GM18519 (cell line): ENCODE data around the gene ZNF439.
"Not testable (repeated sequence)": the region's sequence is repeated elsewhere in the genome, so short reads cannot be mapped to it uniquely, and the experiment has no call there.

Source experiments
- ATAC-seq: cut with Tn5 transposase; IDR thresholded peaks from one replicate; pipeline ENCODE4 v1.9.1; 2021; ENCODE audit warnings: mild to moderate bottlenecking, moderate library complexity; ENCODE audit not compliant: unreplicated experiment, low FRiP score

ZNF439 gene

GRCh38 chr19:11848594-11849469, at the start of gene ZNF439:
ZNF439 (plus strand) TSS chr19:11848726; CDS start chr19:11848868, 142 bp downstream.
- peak; percentile 62 for ATAC-seq

GRCh38 chr19:11806354-11807098, 42.0 kb upstream of the ZNF439 start:
- ATAC-seq, result no peak

- ATAC-seq, result no peak
These were observed 41.5 kb upstream of the ZNF439 start for GRCh38 chr19:11807099-11807380.

GRCh38 chr19:11813703-11814028, 34.9 kb upstream of the ZNF439 start:
- peak; percentile 13 for ATAC-seq

GRCh38 chr19:11814029-11814699, 34.4 kb upstream of the ZNF439 start, which contains the start of gene ZNF440:
ZNF440 (plus strand) TSS chr19:11814273; CDS start chr19:11814448, 175 bp downstream.
- peak; percentile 84 for ATAC-seq

GRCh38 chr19:11814700-11815035, 33.9 kb upstream of the ZNF439 start:
- ATAC-seq, result no peak

GRCh38 chr19:11821474-11822109, 26.9 kb upstream of the ZNF439 start:
- no peak for ATAC-seq

- ATAC-seq, result not testable (repeated sequence)
These were observed 19.3 kb upstream of the ZNF439 start for GRCh38 chr19:11828957-11829876.

- ATAC-seq, result no peak
These were observed 16.1 kb upstream of the ZNF439 start for GRCh38 chr19:11832253-11832912.

- no peak for ATAC-seq
These were observed 15.0 kb upstream of the ZNF439 start for GRCh38 chr19:11833541-11833940.

GRCh38 chr19:11835626-11836066, 12.9 kb upstream of the ZNF439 start:
- ATAC-seq, result not testable (repeated sequence)

GRCh38 chr19:11843722-11844121, 4.8 kb upstream of the ZNF439 start:
- no peak for ATAC-seq

GRCh38 chr19:11847615-11848014, 911 bp upstream of the ZNF439 start:
- not testable (repeated sequence) for ATAC-seq

- no peak for ATAC-seq
These were observed 329 bp upstream of the ZNF439 start for GRCh38 chr19:11848200-11848593.

GRCh38 chr19:11850289-11850688, 1.8 kb downstream of the ZNF439 start:
- not testable (repeated sequence) for ATAC-seq

- ATAC-seq, result no peak
These were observed 4.8 kb downstream of the ZNF439 start for GRCh38 chr19:11853358-11853757.

- no peak for ATAC-seq
These were observed 8.2 kb downstream of the ZNF439 start for GRCh38 chr19:11856596-11857250.

GRCh38 chr19:11860721-11861120, 12.2 kb downstream of the ZNF439 start:
- no peak for ATAC-seq

GRCh38 chr19:11861301-11861700, 12.8 kb downstream of the ZNF439 start:
- ATAC-seq, result no peak
